ENCODE measurements around the gene SARDH. TPM values are rescaled to one million over a fixed set of nuclear protein-coding genes. Genes with fewer than 3 reads are reported as not detected.

SARDH gene
- total RNA-seq, 4 donors from 2014 or later, result 2.9 to 16.4 (median 5.9) TPM

DNA sequence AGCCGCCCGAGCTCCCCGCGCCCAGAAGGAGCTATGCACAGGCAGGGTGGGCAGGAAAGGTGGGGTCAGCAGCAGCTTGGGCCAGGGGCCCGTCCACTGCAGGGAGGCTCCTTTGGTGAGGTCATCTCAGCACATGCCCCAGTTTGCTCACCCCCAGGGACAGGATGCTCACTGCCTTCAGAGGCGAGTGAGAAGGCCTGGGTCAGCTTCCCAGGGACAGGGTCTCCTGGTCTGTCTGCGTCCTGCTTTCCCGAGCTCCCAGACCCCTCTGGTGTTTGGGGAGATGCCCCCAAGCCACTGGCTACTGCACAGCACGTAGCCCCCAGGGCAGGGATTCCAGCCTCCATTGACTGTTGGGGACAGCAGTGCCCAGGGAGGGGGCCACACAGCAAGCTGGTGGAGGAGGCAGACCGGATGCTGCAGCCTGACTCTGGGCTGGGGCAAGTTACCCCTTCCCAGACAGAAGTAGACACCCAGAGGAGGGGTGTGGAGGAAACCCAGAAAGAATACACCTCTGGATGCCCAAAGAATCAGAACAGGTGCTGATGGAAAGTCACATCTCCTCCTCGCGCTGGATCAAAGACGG, 581 bp upstream of the SARDH start:
- TF ChIP-seq CTCF (IDR thresholded peaks at IDR 0.05) (no peak), POLR2A (IDR thresholded peaks at IDR 0.05) (no peak), EP300 (IDR thresholded peaks at IDR 0.05) (no peak)
- Histone ChIP-seq H3K4me3 (peak overlapping the region in 3 of 4 donors; percentile 16 to 50 (median 49)), H3K36me3 (no peaks in the 10 kb centered on the region), H3K9me3 (no peaks in the 10 kb centered on the region), H3K4me1 (peaks cover 0 to 26% (median 5%) of the 10 kb centered on the region in 4 donors), H3K27me3 (no peaks in the 10 kb centered on the region), H3K27ac (peak overlapping the region in 1 of 4 donors; percentile 35)
- DNase-seq (ENCODE audit: low spot score in 2 of 2), result no peak
- 64 to 68% methylated on average over 12 to 13 of the region's 13 CpGs for WGBS, 2 donors

DNA sequence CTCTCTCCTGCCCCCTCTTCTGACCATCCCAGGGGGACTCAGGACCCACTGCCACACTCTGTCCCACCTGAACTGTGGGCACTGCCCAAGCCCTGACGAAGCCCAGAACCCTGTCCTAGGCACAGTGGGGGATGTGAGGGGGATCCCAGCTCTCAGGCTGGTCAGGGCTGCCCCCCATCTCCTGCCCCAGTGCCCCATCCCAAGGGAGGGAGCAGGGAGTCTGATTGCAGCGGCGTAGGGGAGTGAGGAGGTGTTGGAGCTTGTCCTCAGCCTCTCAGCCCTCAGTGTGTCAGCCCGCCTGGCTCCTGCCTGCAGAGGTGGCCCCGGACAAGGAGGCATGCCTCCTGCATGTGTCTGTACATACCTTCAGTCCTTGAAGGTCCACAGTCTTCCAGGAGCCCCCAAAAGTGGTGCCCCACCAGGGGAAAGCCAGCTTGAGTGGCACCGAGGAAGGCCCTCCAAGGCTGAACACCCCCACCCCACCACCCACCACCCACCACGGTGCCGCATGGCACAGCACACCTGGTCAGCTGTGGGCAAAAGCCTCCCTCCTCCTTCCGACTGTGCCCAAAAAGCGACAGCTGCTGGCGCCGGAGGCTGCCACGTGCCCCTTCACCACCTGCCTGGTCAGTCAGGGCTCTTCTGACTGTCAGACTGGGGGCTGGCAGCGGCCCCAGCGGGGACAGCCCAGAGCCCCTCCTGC, 930 bp downstream of the SARDH start:
- Histone ChIP-seq H3K36me3 (no peaks in the 10 kb centered on the region), H3K4me3 (peak overlapping the region in 3 of 4 donors; percentile 16 to 50 (median 49)), H3K27ac (peak overlapping the region in 1 of 4 donors; percentile 54), H3K27me3 (no peaks in the 10 kb centered on the region), H3K9me3 (no peaks in the 10 kb centered on the region), H3K4me1 (peaks cover 0 to 20% (median 5%) of the 10 kb centered on the region in 4 donors)
- no peak for DNase-seq (ENCODE audit: low spot score in 2 of 2)
- 62 to 70% methylated on average over 13 to 15 of the region's 15 CpGs for WGBS, 2 donors
- TF ChIP-seq CTCF (IDR thresholded peaks at IDR 0.05) (no peak), POLR2A (IDR thresholded peaks at IDR 0.05) (no peak), EP300 (IDR thresholded peaks at IDR 0.05) (no peak)

GRCh38 chr9:133735931-133736330, 2.2 kb downstream of the SARDH start:
- Histone ChIP-seq H3K9me3 (no peaks in the 10 kb centered on the region), H3K27ac (no peak overlapping the region), H3K27me3 (no peaks in the 10 kb centered on the region), H3K4me3 (no peak overlapping the region), H3K36me3 (peaks cover 0 to 5% (median 0%) of the 10 kb centered on the region in 3 donors), H3K4me1 (peaks cover 0 to 20% (median 5%) of the 10 kb centered on the region in 4 donors)
- DNase-seq (ENCODE audit: low spot score in 2 of 2), result no peak
- 79 to 84% methylated on average over 8 of the region's 8 CpGs for WGBS, 2 donors
- no peak for TF ChIP-seq CTCF (IDR thresholded peaks at IDR 0.05)

GRCh38 chr9:133735415-133735775, 2.8 kb downstream of the SARDH start:
- peaks cover 0 to 6% (median 0%) of the 10 kb centered on the region in 3 donors for H3K36me3 ChIP-seq
- DNase-seq (ENCODE audit: low spot score in 2 of 2), result no peak
- no peaks in the 10 kb centered on the region for H3K27me3 ChIP-seq
- H3K4me1 ChIP-seq, result peaks cover 0 to 20% (median 5%) of the 10 kb centered on the region in 4 donors
- H3K4me3 ChIP-seq, result no peak overlapping the region
- WGBS, 2 donors, result 64 to 65% methylated on average over 10 of the region's 10 CpGs
- no peaks in the 10 kb centered on the region for H3K9me3 ChIP-seq
- H3K27ac ChIP-seq, result no peak overlapping the region
- TF ChIP-seq POLR2A (IDR thresholded peaks at IDR 0.05), result no peak
- TF ChIP-seq EP300 (IDR thresholded peaks at IDR 0.05), result no peak
- no peak for TF ChIP-seq CTCF (IDR thresholded peaks at IDR 0.05)

All from tibial nerve (tissue), 4 donors.